ENCODE data around the gene CCDC191.

DNA sequence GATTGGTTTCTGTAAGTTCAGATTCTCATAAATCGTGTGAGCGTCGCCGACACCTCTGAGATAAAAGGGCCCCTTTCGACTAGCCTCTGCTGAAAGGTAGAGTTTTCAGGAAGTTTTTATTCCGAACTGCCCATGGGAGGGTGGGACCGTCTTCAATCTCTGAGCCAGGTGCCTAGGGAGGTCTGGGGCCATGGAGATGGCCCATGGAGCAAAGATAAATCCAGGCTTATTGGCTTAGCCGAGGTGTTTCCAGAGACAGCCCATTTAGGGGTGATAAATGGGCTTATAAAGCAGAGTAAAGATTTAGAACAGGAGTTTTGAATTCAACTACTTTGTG, 653 bp upstream of the CCDC191 start:
- TF ChIP-seq, protein P1, sequence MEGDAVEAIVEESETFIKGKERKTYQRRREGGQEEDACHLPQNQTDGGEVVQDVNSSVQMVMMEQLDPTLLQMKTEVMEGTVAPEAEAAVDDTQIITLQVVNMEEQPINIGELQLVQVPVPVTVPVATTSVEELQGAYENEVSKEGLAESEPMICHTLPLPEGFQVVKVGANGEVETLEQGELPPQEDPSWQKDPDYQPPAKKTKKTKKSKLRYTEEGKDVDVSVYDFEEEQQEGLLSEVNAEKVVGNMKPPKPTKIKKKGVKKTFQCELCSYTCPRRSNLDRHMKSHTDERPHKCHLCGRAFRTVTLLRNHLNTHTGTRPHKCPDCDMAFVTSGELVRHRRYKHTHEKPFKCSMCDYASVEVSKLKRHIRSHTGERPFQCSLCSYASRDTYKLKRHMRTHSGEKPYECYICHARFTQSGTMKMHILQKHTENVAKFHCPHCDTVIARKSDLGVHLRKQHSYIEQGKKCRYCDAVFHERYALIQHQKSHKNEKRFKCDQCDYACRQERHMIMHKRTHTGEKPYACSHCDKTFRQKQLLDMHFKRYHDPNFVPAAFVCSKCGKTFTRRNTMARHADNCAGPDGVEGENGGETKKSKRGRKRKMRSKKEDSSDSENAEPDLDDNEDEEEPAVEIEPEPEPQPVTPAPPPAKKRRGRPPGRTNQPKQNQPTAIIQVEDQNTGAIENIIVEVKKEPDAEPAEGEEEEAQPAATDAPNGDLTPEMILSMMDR (IDR thresholded peaks at IDR 0.05; ENCODE audit: insufficient read depth, low read length, poor library complexity, severe bottlenecking) = no peak
- no peak for TF ChIP-seq EZH2phosphoT487 (conservative IDR thresholded peaks at IDR 0.05; ENCODE audit: low read length)
